ENCODE results near the gene ATP2A2.

The ATP2A2 gene

GRCh38 chr12:110258466-110258865, 22.6 kb upstream of the ATP2A2 start:
- Histone ChIP-seq H2BK15ac (ENCODE audit: low read depth, poor library complexity, severe bottlenecking) (no peak overlapping the region), H3K79me1 (replicated peaks; ENCODE audit: low read length, poor library complexity, severe bottlenecking) (no peaks in the 10 kb centered on the region), H3K4me1 (ENCODE audit: control insufficient read depth, insufficient read depth, low read depth, low read length) (peaks cover 7% of the 10 kb centered on the region), H2BK120ac (ENCODE audit: low read depth, low read length) (no peak overlapping the region), H3K18ac (ENCODE audit: low read depth in 1 of 2, low read length in 2 of 2) (no peak overlapping the region), H3K4me3 (ENCODE audit: insufficient read depth in 1 of 2, low read depth in 1 of 2, low read length in 2 of 2) (no peak overlapping the region), H3K14ac (ENCODE audit: low read length in 2 of 2) (no peak overlapping the region), H3K9me3 (ENCODE audit: control insufficient read depth, low read length) (no peaks in the 10 kb centered on the region), H2AK5ac (ENCODE audit: low read length, severe bottlenecking) (no peak overlapping the region), H3K27me3 (ENCODE audit: control insufficient read depth in 1 of 2, insufficient read depth in 1 of 2, low read length in 2 of 2) (no peaks in the 10 kb centered on the region), H2BK5ac (ENCODE audit: low read depth, low read length, poor library complexity, severe bottlenecking) (no peak overlapping the region), H3K4me2 (ENCODE audit: low read length, poor library complexity, severe bottlenecking) (no peak overlapping the region), H4K91ac (ENCODE audit: low read length) (no peak overlapping the region), H3K23ac (ENCODE audit: low read length in 2 of 2) (no peak overlapping the region), H4K8ac (ENCODE audit: low read length) (no peak overlapping the region), H3K4ac (ENCODE audit: low read depth in 1 of 2, low read length in 2 of 2) (peak overlapping the region in 1 of 2 experiments; percentile 40), H3K36me3 (ENCODE audit: control insufficient read depth in 1 of 2, insufficient read depth in 2 of 2, low read depth in 1 of 2, low read length in 2 of 2) (no peaks in the 10 kb centered on the region), H3K9ac (ENCODE audit: low read length) (no peak overlapping the region), H3K27ac (ENCODE audit: low read length, poor library complexity, severe bottlenecking) (no peak overlapping the region), H2AFZ (ENCODE audit: low read depth, low read length) (no peak overlapping the region), H2BK12ac (ENCODE audit: low read length in 2 of 2) (peak overlapping the region; percentile 1 to 70)
- WGBS: 91% methylated on average over 12 of the region's 12 CpGs
- no peak for DNase-seq

DNA sequence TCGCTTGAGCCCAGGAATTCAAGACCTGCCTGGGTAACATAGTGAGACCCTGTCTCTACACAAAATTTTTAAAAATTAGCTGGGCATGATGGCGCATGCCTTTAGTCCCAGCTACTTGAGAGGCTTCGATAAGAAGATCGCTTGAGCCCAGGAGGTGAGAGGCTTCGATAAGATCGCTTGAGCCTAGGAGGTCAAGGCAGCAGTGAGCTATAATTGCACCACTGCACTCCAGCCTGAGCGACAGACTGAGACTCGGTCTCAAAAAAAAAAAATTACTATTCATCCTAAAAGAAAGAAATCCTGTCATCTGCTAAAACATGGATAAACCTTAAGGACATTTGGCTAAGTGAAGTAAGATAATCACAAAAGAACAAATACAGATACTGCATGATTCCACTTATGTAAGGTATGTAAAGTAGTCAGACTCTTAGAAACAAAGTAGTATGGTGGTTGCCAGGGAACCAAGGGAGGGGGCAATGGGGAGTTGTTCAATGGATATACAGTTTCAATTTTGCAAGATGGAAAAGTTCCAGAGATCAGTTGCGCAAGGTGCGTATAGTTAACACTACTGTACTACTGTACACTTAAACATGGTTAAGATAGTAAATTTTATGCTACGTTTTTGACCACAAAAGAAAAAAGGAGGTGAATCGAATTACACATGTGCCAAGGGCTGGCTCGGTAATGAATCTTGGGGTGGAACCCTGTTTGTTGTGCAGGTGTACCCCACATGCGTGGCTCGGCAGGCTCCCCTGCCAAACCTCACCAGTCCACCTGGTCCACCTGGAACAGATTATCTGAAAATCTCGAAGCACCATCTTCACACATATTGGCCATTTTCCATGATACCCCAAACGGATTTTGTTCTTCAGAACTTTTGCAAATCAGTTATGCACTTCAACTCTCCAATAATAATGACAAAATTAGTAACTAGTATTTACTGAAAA, 18.3 kb upstream of the ATP2A2 start:
- Histone ChIP-seq H2AK5ac (ENCODE audit: low read length, severe bottlenecking) (no peak overlapping the region), H2BK15ac (ENCODE audit: low read depth, poor library complexity, severe bottlenecking) (no peak overlapping the region), H4K8ac (ENCODE audit: low read length) (no peak overlapping the region), H3K27me3 (ENCODE audit: control insufficient read depth in 1 of 2, insufficient read depth in 1 of 2, low read length in 2 of 2) (no peaks in the 10 kb centered on the region), H3K18ac (ENCODE audit: low read depth in 1 of 2, low read length in 2 of 2) (no peak overlapping the region), H3K4me3 (ENCODE audit: insufficient read depth in 1 of 2, low read depth in 1 of 2, low read length in 2 of 2) (no peak overlapping the region), H2AFZ (ENCODE audit: low read depth, low read length) (no peak overlapping the region), H4K91ac (ENCODE audit: low read length) (peak overlapping the region; percentile 20), H3K14ac (ENCODE audit: low read length in 2 of 2) (no peak overlapping the region), H3K23ac (ENCODE audit: low read length in 2 of 2) (no peak overlapping the region), H2BK12ac (ENCODE audit: low read length in 2 of 2) (no peak overlapping the region), H3K36me3 (ENCODE audit: control insufficient read depth in 1 of 2, insufficient read depth in 2 of 2, low read depth in 1 of 2, low read length in 2 of 2) (no peaks in the 10 kb centered on the region), H3K27ac (ENCODE audit: low read length, poor library complexity, severe bottlenecking) (no peak overlapping the region), H3K79me1 (replicated peaks; ENCODE audit: low read length, poor library complexity, severe bottlenecking) (no peaks in the 10 kb centered on the region), H3K4ac (ENCODE audit: low read depth in 1 of 2, low read length in 2 of 2) (no peak overlapping the region), H2BK5ac (ENCODE audit: low read depth, low read length, poor library complexity, severe bottlenecking) (no peak overlapping the region), H3K9ac (ENCODE audit: low read length) (no peak overlapping the region), H3K9me3 (ENCODE audit: control insufficient read depth, low read length) (no peaks in the 10 kb centered on the region), H3K4me1 (ENCODE audit: control insufficient read depth, insufficient read depth, low read depth, low read length) (peaks cover 3% of the 10 kb centered on the region), H2BK120ac (ENCODE audit: low read depth, low read length) (no peak overlapping the region), H3K4me2 (ENCODE audit: low read length, poor library complexity, severe bottlenecking) (no peak overlapping the region)
- DNase-seq: peak; percentile 70
- 92% methylated on average over 12 of the region's 17 CpGs for WGBS

DNA sequence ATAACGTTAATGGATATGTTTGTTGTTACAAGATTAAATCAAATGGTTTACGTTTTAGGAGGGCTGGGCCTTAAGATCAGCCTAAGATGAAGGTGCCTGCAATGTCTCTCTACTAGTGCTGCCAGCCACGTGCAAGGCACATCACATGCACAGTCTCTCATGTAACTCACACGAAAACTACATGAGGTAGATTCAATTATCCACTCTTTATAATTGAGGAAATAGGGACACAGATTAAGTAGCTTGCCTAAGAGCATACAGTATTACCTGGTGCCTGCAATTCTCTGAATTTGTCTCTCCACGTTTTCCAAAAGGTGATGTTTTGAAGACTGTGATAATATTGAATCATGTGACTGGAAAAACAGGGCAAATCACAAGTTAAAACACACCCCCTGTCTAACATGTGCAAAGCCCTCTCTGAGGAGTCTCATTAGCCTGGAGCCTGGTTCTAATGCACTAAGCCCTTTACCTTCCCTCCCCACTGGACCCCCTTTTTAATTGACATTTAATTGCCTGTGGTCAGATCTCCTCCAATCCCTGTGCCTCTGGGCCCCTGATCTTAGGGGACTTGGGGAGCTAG, 14.6 kb upstream of the ATP2A2 start:
- 88% methylated on average over 4 of the region's 5 CpGs for WGBS
- H3K18ac ChIP-seq (ENCODE audit: low read depth in 1 of 2, low read length in 2 of 2): peak overlapping the region in 1 of 2 experiments; percentile 66
- no peak for DNase-seq
- no peak overlapping the region for H2BK15ac ChIP-seq (ENCODE audit: low read depth, poor library complexity, severe bottlenecking)
- no peak overlapping the region for H4K8ac ChIP-seq (ENCODE audit: low read length)
- H2AFZ ChIP-seq (ENCODE audit: low read depth, low read length): no peak overlapping the region
- no peak overlapping the region for H3K23ac ChIP-seq (ENCODE audit: low read length in 2 of 2)
- peaks cover 18% of the 10 kb centered on the region for H3K4me1 ChIP-seq (ENCODE audit: control insufficient read depth, insufficient read depth, low read depth, low read length)
- H3K14ac ChIP-seq (ENCODE audit: low read length in 2 of 2): no peak overlapping the region
- peak overlapping the region; percentile 27 for H2BK120ac ChIP-seq (ENCODE audit: low read depth, low read length)
- no peak overlapping the region for H4K91ac ChIP-seq (ENCODE audit: low read length)
- no peaks in the 10 kb centered on the region for H3K9me3 ChIP-seq (ENCODE audit: control insufficient read depth, low read length)
- H3K4me3 ChIP-seq (ENCODE audit: insufficient read depth in 1 of 2, low read depth in 1 of 2, low read length in 2 of 2): no peak overlapping the region
- peak overlapping the region in 1 of 2 experiments; percentile 78 for H2BK12ac ChIP-seq (ENCODE audit: low read length in 2 of 2)
- no peaks in the 10 kb centered on the region for H3K79me1 ChIP-seq (replicated peaks; ENCODE audit: low read length, poor library complexity, severe bottlenecking)
- H3K27ac ChIP-seq (ENCODE audit: low read length, poor library complexity, severe bottlenecking): no peak overlapping the region
- H3K27me3 ChIP-seq (ENCODE audit: control insufficient read depth in 1 of 2, insufficient read depth in 1 of 2, low read length in 2 of 2): no peaks in the 10 kb centered on the region
- peak overlapping the region; percentile 81 for H3K9ac ChIP-seq (ENCODE audit: low read length)
- H3K4me2 ChIP-seq (ENCODE audit: low read length, poor library complexity, severe bottlenecking): no peak overlapping the region
- H3K36me3 ChIP-seq (ENCODE audit: control insufficient read depth in 1 of 2, insufficient read depth in 2 of 2, low read depth in 1 of 2, low read length in 2 of 2): no peaks in the 10 kb centered on the region
- peak overlapping the region in 1 of 2 experiments; percentile 35 for H3K4ac ChIP-seq (ENCODE audit: low read depth in 1 of 2, low read length in 2 of 2)
- H2AK5ac ChIP-seq (ENCODE audit: low read length, severe bottlenecking): no peak overlapping the region
- no peak overlapping the region for H2BK5ac ChIP-seq (ENCODE audit: low read depth, low read length, poor library complexity, severe bottlenecking)

DNA sequence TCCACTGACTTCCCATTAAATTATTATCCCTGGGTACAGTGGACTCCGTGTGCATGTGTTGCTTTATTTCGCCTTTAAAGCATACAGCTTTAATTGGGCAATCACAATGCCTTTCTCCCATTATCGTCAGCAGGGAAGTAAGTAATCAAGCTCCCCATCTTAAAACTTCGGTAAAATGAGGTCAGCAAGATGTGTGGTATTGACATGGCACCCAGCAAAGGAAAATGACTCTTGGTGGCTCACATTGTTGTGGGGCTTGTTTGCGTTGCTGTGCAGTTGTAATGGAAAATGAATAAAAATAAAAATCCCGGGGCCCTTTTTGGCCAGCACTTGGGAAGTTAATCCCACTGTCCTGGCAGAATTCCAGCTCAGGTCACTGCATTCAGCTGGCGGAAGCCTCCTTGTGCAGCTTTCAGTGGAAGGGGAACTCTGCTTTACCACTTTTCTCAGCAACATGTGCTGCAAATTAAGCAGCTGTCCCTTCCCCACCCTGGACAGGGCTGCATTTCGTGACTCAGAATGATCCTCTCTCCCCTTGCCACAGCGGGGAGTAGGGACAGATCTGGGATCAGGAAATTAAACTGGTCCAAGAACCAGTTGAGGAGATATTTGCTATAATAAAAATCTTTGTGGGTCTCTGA, 13.9 kb upstream of the ATP2A2 start:
- peak; percentile 82 for DNase-seq
- no peak overlapping the region for H2BK15ac ChIP-seq (ENCODE audit: low read depth, poor library complexity, severe bottlenecking)
- no peak overlapping the region for H3K4me2 ChIP-seq (ENCODE audit: low read length, poor library complexity, severe bottlenecking)
- no peak overlapping the region for H2AK5ac ChIP-seq (ENCODE audit: low read length, severe bottlenecking)
- H3K4me3 ChIP-seq (ENCODE audit: insufficient read depth in 1 of 2, low read depth in 1 of 2, low read length in 2 of 2): peak overlapping the region in 1 of 2 experiments; percentile 48
- peaks cover 18% of the 10 kb centered on the region for H3K4me1 ChIP-seq (ENCODE audit: control insufficient read depth, insufficient read depth, low read depth, low read length)
- H3K9ac ChIP-seq (ENCODE audit: low read length): peak overlapping the region; percentile 81
- H2BK120ac ChIP-seq (ENCODE audit: low read depth, low read length): peak overlapping the region; percentile 27
- H3K27ac ChIP-seq (ENCODE audit: low read length, poor library complexity, severe bottlenecking): no peak overlapping the region
- peak overlapping the region; percentile 35 to 42 for H3K4ac ChIP-seq (ENCODE audit: low read depth in 1 of 2, low read length in 2 of 2)
- no peaks in the 10 kb centered on the region for H3K27me3 ChIP-seq (ENCODE audit: control insufficient read depth in 1 of 2, insufficient read depth in 1 of 2, low read length in 2 of 2)
- H3K14ac ChIP-seq (ENCODE audit: low read length in 2 of 2): no peak overlapping the region
- peak overlapping the region; percentile 77 to 78 for H2BK12ac ChIP-seq (ENCODE audit: low read length in 2 of 2)
- H4K91ac ChIP-seq (ENCODE audit: low read length): no peak overlapping the region
- H4K8ac ChIP-seq (ENCODE audit: low read length): no peak overlapping the region
- H2AFZ ChIP-seq (ENCODE audit: low read depth, low read length): peak overlapping the region; percentile 46
- H3K18ac ChIP-seq (ENCODE audit: low read depth in 1 of 2, low read length in 2 of 2): peak overlapping the region; percentile 58 to 71
- 56% methylated on average over 8 of the region's 9 CpGs for WGBS
- no peak overlapping the region for H2BK5ac ChIP-seq (ENCODE audit: low read depth, low read length, poor library complexity, severe bottlenecking)
- H3K23ac ChIP-seq (ENCODE audit: low read length in 2 of 2): no peak overlapping the region
- H3K79me1 ChIP-seq (replicated peaks; ENCODE audit: low read length, poor library complexity, severe bottlenecking): no peaks in the 10 kb centered on the region
- no peaks in the 10 kb centered on the region for H3K36me3 ChIP-seq (ENCODE audit: control insufficient read depth in 1 of 2, insufficient read depth in 2 of 2, low read depth in 1 of 2, low read length in 2 of 2)
- H3K9me3 ChIP-seq (ENCODE audit: control insufficient read depth, low read length): no peaks in the 10 kb centered on the region

Measured in mesenchymal stem cell (in vitro differentiated cells and primary cell).